HG03060 (cell line): Measurements from ENCODE around the gene CBX3.
"Not testable (repeated sequence)": the region's sequence is repeated elsewhere in the genome, so short reads cannot be mapped to it uniquely, and the experiment has no call there.

Source experiments
- ATAC-seq: cut with Tn5 transposase; IDR thresholded peaks from one replicate; pipeline ENCODE4 v1.9.1; 2021; ENCODE audit warnings: low read depth, moderate number of reproducible peaks; ENCODE audit not compliant: unreplicated experiment

CBX3 gene

GRCh38 chr7:26199301-26200037 lies 2.1 kb upstream of the CBX3 start:
- no peak for ATAC-seq

GRCh38 chr7:26200038-26200443 lies 1.5 kb upstream of the CBX3 start:
- peak; percentile 1 for ATAC-seq

GRCh38 chr7:26200444-26201246 lies 900 bp upstream of the CBX3 start, which contains the start of gene HNRNPA2B1:
HNRNPA2B1 (minus strand) TSS chr7:26200746; CDS start chr7:26200577, 169 bp downstream.
- peak; percentile 61 for ATAC-seq

GRCh38 chr7:26202019-26202990 lies 760 bp downstream of the CBX3 start:
- no peak for ATAC-seq

- ATAC-seq, result no peak
These were observed 1.5 kb downstream of the CBX3 start for GRCh38 chr7:26203016-26203415.

- no peak for ATAC-seq
These were observed 6.5 kb downstream of the CBX3 start for GRCh38 chr7:26208040-26208439.

GRCh38 chr7:26212921-26213718 lies 11.6 kb downstream of the CBX3 start:
- no peak for ATAC-seq

- no peak for ATAC-seq
These were observed 12.4 kb downstream of the CBX3 start for GRCh38 chr7:26213807-26214515.

- ATAC-seq, result no peak
These were observed 14.5 kb downstream of the CBX3 start for GRCh38 chr7:26216049-26216448.

GRCh38 chr7:26224359-26224758 lies 22.8 kb downstream of the CBX3 start:
- ATAC-seq, result no peak

GRCh38 chr7:26227987-26228386 lies 26.4 kb downstream of the CBX3 start:
- no peak for ATAC-seq

GRCh38 chr7:26233902-26234511 lies 32.5 kb downstream of the CBX3 start:
- no peak for ATAC-seq

GRCh38 chr7:26237035-26237807 lies 35.7 kb downstream of the CBX3 start:
- ATAC-seq, result no peak

- ATAC-seq, result no peak
These were observed 36.5 kb downstream of the CBX3 start for GRCh38 chr7:26238032-26238431.

- ATAC-seq, result no peak
These were observed 43.6 kb downstream of the CBX3 start for GRCh38 chr7:26245150-26245549.

GRCh38 chr7:26250239-26250638 lies 48.7 kb downstream of the CBX3 start:
- no peak for ATAC-seq

- ATAC-seq, result not testable (repeated sequence)
These were observed 60.3 kb downstream of the CBX3 start for GRCh38 chr7:26261866-26262265.
